Bone marrow (tissue), 2 donors: Measurements from ENCODE around the gene MS4A6A.
"Not testable (repeated sequence)": the region's sequence is repeated elsewhere in the genome, so short reads cannot be mapped to it uniquely, and the experiment has no call there.

Experiments used
- DNase-seq, 2 donors: peaks; one replicate each; lab custom pipeline; 2025; lab: John Stamatoyannopoulos, UW

Gene MS4A6A

GRCh38 chr11:60183591-60184205 is 815 bp upstream of the MS4A6A start:
- DNase-seq, result no peak

GRCh38 chr11:60175860-60176275 is 7.0 kb downstream of the MS4A6A start:
- no peak for DNase-seq

DNA sequence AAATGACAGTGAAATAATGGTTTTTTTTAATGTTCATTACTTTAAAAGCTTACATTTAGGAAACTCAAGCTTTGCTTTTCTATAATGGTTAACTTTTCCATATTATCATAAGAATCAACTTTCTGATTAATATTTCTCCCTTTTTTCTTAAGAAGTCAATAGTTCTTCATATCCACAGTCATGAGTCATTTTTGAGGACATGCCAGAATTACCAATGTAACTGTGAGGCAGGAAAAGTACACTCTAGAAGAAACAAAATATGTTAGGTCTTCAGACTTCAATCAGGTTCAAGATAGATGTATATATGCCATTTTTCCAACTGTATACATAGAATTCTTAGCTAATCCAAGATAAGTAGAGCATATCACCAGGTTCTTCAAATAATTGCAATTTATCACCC is 10.9 kb downstream of the MS4A6A start:
- DNase-seq, result no peak

DNA sequence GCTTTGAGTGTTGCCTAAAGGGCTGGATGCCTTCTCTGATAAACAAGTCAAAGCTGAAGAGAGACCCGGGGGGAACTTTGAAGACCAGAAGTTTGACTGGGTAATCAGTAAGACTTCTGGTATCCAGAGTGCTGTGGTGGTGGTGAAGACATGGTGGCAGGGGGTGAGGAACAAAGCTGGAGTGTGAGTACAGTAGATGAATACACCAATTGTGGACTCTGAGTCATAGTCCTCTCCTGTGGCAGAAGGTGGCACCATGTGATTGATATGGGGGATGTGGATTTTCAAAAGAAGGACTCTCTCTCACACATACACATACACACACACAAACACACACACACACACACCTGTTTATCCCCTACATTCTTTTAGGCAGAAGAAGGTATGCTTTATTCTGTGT is 12.3 kb downstream of the MS4A6A start:
- no peak for DNase-seq

GRCh38 chr11:60169264-60169915 is 13.5 kb downstream of the MS4A6A start:
- no peak for DNase-seq

GRCh38 chr11:60168306-60168705 is 14.6 kb downstream of the MS4A6A start:
- no peak for DNase-seq

DNA sequence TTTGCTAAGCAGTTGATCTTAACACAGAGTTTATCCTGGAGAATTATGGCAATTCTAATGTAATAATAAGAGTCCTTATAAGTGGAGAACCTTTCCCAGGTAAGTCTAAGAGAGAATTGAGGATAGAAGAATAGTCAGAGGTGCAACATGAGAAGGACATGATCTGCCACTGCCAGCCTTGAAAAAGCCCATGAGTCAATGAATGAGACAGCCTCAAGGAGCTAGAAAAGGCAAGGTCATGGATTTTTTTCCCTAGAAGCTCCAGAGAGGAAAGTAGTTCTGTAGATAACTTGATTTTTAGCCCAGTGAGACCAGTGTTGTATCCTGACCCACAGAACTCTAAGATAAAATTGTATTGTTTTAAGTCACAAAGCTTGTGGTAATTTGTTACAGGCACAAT is 16.9 kb downstream of the MS4A6A start:
- no peak for DNase-seq

DNA sequence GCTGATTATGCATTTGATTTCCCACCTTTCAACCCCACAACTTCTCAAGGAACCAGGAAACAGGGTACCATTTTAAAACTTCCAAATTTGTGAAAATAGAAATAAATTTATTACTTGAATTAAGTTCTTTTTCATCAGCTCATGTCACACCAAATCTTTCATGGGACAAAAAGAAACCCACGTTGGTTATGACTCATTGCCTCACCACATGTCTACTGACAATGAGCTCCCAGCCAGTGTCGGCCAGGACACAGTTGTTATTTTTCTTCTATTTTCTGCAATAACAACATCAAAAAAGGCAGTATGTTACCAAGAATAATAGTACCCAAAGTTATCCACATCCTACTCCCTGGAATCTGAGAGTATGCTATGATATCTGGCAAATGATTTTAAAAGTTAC is 17.3 kb downstream of the MS4A6A start:
- DNase-seq, result no peak

- no peak for DNase-seq
Observed at GRCh38 chr11:60164550-60165075, 18.3 kb downstream of the MS4A6A start.

GRCh38 chr11:60161766-60162165 is 21.1 kb downstream of the MS4A6A start:
- DNase-seq, result no peak

GRCh38 chr11:60161107-60161506 is 21.8 kb downstream of the MS4A6A start:
- no peak for DNase-seq

DNA sequence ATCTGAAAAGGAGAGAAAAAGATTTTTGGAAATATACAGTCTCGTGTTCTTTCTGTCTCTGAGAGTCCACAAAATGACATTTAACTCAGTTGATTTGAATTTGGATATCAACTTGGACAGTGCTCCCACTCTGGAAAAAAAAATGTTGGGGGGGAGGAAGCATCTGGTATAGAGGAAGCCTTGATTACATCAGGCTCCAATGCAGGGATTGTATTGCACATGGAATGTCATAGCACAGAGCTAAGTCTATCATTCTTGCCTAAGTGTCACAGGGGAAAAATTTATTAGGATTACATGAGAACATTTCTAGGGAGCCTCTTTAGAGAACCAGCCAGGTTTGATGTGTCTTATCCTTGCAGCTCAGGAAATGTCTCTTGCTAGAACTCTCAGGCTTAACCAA is 23.0 kb downstream of the MS4A6A start:
- DNase-seq, result no peak

DNA sequence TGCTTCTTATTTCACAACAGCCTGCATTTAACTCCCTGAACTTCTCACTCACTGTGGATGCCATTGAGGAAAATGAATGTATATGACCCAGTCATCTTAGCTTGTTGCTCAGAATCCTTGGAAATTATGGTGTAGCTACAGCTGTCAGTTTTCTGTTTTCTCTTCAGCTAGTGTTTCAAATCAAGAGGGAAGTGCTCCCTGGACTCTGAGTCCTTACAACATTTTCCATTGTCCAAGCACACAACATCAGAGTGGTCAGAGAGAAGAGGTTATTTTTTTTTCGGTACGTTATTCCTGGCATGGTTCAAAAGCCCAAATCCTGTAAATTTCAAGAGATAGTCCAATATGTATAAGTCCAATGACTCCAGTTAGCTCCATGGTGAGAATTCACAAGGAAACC is 23.6 kb downstream of the MS4A6A start:
- no peak for DNase-seq

- no peak for DNase-seq
Observed at GRCh38 chr11:60158636-60159035, 24.2 kb downstream of the MS4A6A start.

GRCh38 chr11:60155931-60156330 is 27.0 kb downstream of the MS4A6A start:
- no peak for DNase-seq

GRCh38 chr11:60152727-60153126 is 30.2 kb downstream of the MS4A6A start:
- DNase-seq, result not testable (repeated sequence)

DNA sequence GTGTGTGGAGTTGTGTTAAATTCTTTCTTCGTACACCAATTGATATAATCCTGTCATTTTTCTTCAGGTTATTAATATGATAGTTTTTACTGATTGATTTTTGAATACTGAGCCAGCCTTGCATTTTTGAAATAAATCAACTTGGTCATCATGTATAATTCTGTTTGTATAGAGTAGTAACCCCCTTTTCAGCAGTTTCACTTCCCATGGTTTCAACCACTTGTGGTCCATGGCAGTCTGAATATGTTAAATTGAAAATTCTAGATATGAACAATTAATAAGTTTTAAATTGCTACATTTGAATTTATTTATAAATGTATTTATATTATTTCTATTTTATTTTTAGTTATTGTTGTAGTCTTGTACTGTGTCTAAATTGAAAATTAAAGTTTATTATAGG is 32.6 kb downstream of the MS4A6A start:
- DNase-seq, result no peak

GRCh38 chr11:60145677-60146076 is 37.2 kb downstream of the MS4A6A start:
- no peak for DNase-seq

GRCh38 chr11:60143768-60144167 is 39.1 kb downstream of the MS4A6A start:
- no peak for DNase-seq

- no peak for DNase-seq
Observed at GRCh38 chr11:60133917-60134316, 49.0 kb downstream of the MS4A6A start.

DNA sequence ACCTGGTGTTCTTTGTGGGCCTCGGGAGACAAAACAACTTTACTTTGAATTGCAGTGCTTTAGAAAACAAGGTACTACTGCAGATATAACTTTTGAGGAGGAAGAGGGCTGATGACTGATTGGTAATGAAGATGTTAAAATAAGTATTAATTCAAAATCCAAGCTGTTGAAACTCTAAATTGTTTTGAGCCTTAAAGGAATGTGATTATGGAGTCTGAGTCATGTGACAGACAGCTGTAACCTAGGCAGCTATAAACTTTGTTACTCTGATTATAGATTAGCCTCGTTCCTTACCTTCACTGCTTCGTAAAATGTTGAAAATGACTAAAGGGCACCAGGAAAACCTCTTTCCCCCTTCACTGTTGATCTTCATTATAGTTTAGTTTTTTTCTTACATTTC is 51.0 kb downstream of the MS4A6A start:
- DNase-seq, result no peak

GRCh38 chr11:60130496-60130895 is 52.4 kb downstream of the MS4A6A start:
- DNase-seq, result no peak

DNA sequence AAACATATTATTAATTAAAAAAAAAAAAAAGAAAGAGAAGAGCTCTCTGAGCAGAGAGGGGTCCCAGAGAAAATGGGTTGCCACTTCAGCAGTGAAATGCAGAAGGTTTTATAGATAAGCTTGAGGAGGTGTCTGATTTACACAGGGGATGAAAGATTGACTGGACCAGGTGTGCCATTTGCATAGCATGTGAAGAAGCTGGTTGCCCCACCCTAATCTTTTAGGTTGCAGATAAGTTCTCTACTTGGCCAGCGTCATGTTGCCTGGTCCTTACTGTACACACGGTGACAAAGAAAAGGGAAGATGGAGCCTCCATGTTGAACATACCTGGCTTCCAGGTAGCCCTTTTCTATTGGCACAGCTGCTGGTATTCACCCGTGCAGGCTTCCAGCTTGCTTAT is 53.0 kb downstream of the MS4A6A start:
- no peak for DNase-seq

DNA sequence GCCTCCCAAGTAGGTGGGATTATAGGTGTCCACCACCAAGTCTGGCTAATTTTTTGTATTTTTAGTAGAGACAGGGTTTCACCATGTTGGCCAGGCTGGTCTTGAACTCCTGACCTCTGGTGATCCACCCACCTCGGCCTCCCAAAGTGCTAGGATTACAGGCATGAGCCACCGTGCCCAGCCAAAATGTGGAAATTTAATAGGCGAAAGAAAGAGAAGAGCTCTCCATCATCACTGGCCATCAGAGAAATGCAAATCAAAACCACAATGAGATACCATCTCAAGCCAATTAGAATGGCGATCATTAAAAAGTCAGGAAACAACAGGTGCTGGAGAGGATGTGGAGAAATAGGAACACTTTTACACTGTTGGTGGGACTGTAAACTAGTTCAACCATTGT is 54.0 kb downstream of the MS4A6A start:
- not testable (repeated sequence) for DNase-seq
